ENCODE measurements around the gene NR5A2.

- TF ChIP-seq CTCF (IDR thresholded peaks at IDR 0.05) = no peak
- no peak for TF ChIP-seq POLR2A (IDR thresholded peaks at IDR 0.05)
Measured at GRCh38 chr1:200053646-200054045, 26.1 kb downstream of the NR5A2 start.
